Measurements from ENCODE around the gene EIF3L.

DNA sequence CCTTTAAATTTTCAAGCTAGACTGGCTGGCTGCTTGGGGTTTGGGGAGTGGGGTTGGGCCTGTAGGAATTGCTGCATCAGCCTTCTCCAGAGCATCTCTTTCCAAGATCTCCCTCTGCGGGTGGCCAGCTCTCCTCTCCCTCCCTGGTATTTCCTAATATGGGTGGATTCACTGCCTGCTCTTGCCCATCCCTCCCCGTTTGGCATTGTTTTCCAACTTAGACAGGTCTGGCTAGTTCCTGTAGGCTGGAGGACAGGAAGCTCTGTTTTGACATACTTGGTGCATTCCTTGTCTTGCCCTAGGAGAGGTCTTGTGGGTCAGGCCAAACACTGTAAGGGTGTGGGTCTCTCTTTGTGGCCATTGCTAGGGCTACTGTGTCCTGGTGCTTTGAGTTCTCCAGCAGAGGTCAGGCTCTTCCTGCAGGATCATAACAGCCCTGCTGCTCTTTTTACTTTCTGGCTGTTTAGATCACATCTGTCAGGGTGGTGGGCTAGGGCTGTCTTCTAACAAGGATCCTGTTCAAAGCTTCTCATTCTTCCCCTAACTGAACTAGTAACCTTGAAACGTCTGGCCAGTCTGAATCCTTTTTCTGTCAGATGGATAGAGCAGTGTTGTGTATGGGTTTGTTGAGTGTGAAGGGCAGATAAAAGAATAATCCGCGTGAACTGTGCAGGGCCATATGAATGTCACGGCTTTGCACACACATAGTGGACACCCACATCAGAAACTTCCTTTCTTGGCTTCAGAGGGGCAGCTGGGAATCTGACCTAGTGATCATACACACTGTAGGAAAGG, 38.6 kb downstream of the EIF3L start:
- TF ChIP-seq, protein P1, sequence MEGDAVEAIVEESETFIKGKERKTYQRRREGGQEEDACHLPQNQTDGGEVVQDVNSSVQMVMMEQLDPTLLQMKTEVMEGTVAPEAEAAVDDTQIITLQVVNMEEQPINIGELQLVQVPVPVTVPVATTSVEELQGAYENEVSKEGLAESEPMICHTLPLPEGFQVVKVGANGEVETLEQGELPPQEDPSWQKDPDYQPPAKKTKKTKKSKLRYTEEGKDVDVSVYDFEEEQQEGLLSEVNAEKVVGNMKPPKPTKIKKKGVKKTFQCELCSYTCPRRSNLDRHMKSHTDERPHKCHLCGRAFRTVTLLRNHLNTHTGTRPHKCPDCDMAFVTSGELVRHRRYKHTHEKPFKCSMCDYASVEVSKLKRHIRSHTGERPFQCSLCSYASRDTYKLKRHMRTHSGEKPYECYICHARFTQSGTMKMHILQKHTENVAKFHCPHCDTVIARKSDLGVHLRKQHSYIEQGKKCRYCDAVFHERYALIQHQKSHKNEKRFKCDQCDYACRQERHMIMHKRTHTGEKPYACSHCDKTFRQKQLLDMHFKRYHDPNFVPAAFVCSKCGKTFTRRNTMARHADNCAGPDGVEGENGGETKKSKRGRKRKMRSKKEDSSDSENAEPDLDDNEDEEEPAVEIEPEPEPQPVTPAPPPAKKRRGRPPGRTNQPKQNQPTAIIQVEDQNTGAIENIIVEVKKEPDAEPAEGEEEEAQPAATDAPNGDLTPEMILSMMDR (IDR thresholded peaks at IDR 0.05; ENCODE audit: poor library complexity, severe bottlenecking), result no peak
- TF ChIP-seq MXI1 (conservative IDR thresholded peaks at IDR 0.05; ENCODE audit: poor library complexity, severe bottlenecking), result no peak
